ENCODE data around the gene CMYA5.

GRCh38 chr5:79746642-79747569 lies 57.3 kb downstream of the CMYA5 start:
- no peak for TF ChIP-seq CTCF (conservative IDR thresholded peaks at IDR 0.05)
- no peak for TF ChIP-seq EZH2 (IDR thresholded peaks at IDR 0.05; ENCODE audit: low read depth)
